Spinal cord (tissue), 10 donors: ENCODE results near the gene TNFAIP8. TPM values are rescaled to one million over a fixed set of nuclear protein-coding genes. Genes with fewer than 3 reads are reported as not detected.

ENCODE experiments used
- DNase-seq, 6 donors: peaks; one replicate each; pipeline versions ENCODE4 v3.0.0 to v3.0.0-alpha.2; 2013 to 2015; ENCODE audit warnings: low spot score in 6 of 6, low read depth in 4 of 6
- H3K27ac ChIP-seq: one replicate; pipeline ENCODE4 v1.5.1; 2013; ENCODE audit warnings: low read depth, low read length, control low read depth
- H3K27me3 ChIP-seq: one replicate; pipeline ENCODE4 v1.6.1; 2013; ENCODE audit warnings: low read length; ENCODE audit not compliant: control insufficient read depth, insufficient read depth
- H3K36me3 ChIP-seq: one replicate; pipeline ENCODE4 v1.6.1; 2013; ENCODE audit warnings: low read length; ENCODE audit not compliant: control insufficient read depth, insufficient read depth
- H3K4me1 ChIP-seq: one replicate; pipeline ENCODE4 v1.6.1; 2013; ENCODE audit warnings: low read length; ENCODE audit not compliant: control insufficient read depth, insufficient read depth
- H3K4me3 ChIP-seq: one replicate; pipeline ENCODE4 v1.5.1; 2013; ENCODE audit warnings: low read depth, low read length, control low read depth
- H3K9me3 ChIP-seq: one replicate; pipeline ENCODE4 v1.6.1; 2013; ENCODE audit warnings: low read length; ENCODE audit not compliant: control insufficient read depth, insufficient read depth
- WGBS: methylation state at CpG from one replicate; pipeline ENCODE4 v1.1.5; 2013; ENCODE audit warnings: missing lambda C conversion rate; ENCODE audit not compliant: insufficient coverage; 5-methylcytosine and 5-hydroxymethylcytosine counted together
- polyA plus RNA-seq, 2 donors: library from polyadenylated mRNA; unstranded; fragments of 120-200 nt; gene quantifications; one replicate each; pipeline ENCODE4 v1.2.1, GENCODE V29; 2013; ENCODE audit not compliant: insufficient read length in 2 of 2
- total RNA-seq, 2 donors: library from RNA; depleted of rRNA in 1 of 2; stranded (reverse); fragments of 120-200 nt in 1 of 2; fragments of >200 nt in 1 of 2; gene quantifications; one replicate each; pipeline versions ENCODE4 v1.2.3 to v1.2.4, GENCODE V29; 2013 to 2014
- donor health status: healthy.

TNFAIP8 gene
- total and polyA plus RNA-seq, 4 donors, result 3.5 to 24.7 (median 10.7) TPM

DNA sequence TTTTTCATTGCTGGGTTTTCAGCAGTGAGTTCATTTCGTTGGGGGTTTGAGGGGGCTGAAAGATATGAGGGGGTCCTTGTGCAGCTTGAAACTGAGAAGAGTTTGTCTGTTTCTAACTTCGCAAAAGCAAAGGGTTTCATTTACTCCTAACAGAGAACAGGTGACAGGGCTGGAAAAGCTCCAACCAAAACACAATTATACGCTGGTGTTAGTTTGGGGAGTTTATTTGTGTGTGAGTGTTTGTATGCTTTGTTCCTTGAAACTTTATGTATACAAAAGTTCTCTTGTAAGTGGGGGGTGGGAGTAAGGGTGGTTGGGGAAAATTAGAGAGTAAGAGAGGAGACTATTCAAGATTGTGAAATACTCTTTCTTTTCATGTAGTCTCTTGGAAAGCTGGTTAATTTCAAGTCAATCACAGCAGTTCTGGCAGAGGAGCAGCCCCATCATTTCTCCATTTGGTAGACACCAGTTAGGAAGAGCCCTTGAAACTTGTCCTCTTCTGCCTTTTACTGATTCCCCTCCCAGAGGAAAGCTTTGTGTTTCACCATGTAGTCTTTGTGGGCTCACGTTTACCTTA lies 881 bp downstream of the TNFAIP8 start:
- peaks cover 10% of the 10 kb centered on the region for H3K4me1 ChIP-seq
- no peaks in the 10 kb centered on the region for H3K36me3 ChIP-seq
- peak in 3 of 6 donors; percentile 15 to 65 (median 36) for DNase-seq
- H3K9me3 ChIP-seq, result no peaks in the 10 kb centered on the region
- H3K27ac ChIP-seq, result peak overlapping the region; percentile 88
- WGBS, result 0% methylated on average over 1 of the region's 4 CpGs
- H3K4me3 ChIP-seq, result peak overlapping the region; percentile 70
- H3K27me3 ChIP-seq, result peaks cover 17% of the 10 kb centered on the region

GRCh38 chr5:119357270-119357669 lies 1.5 kb downstream of the TNFAIP8 start:
- no CpG with 5 or more reads among the region's 3 CpGs for WGBS
- Histone ChIP-seq H3K4me1 (peaks cover 10% of the 10 kb centered on the region), H3K27ac (peak overlapping the region; percentile 88)

DNA sequence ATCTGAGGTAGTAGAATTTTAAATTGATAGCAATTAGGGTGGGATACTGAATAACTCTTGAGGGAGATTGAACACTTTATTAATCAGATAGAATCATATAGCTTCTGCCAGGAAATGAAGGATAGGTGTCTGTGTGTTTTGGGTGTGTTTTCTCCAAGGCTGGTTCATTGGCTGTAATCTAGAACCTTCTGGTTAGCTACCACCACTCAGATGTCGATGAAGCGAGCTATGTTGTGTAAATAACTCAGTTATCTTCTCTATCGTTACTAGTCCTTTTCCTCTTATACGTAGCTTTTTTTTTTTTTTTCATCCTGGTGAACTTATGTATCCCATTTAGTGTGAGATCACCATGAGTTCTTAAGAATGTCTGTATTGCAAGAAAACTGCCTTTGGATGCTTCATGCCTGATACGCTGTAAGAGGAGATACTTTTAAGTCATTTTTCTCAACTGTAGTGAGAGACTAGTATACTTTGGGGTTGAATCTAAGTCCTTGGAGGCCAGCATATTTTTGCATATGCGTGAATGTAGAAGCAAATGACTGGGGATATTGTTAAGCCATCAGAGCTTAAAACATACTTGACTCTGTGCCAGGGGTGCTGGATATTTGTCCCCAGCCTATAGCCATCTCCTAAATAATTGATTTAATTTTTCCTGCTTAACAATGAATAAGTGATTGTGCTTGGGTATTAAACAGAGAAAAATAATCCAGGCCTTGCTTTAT lies 2.1 kb downstream of the TNFAIP8 start:
- Histone ChIP-seq H3K27ac (no peak overlapping the region), H3K4me3 (no peak overlapping the region), H3K27me3 (peaks cover 17% of the 10 kb centered on the region), H3K36me3 (no peaks in the 10 kb centered on the region), H3K4me1 (peaks cover 10% of the 10 kb centered on the region), H3K9me3 (no peaks in the 10 kb centered on the region)
- no peak for DNase-seq
- 89% methylated on average over 1 of the region's 6 CpGs for WGBS

More at GRCh38 chr5:119357270-119357669, 1.5 kb downstream of the TNFAIP8 start:
- Histone ChIP-seq H3K27me3 (peaks cover 17% of the 10 kb centered on the region), H3K4me3 (peak overlapping the region; percentile 70), H3K36me3 (no peaks in the 10 kb centered on the region), H3K9me3 (no peaks in the 10 kb centered on the region)
- no peak for DNase-seq

- no peak for DNase-seq
- Histone ChIP-seq H3K4me3 (no peak overlapping the region), H3K9me3 (no peaks in the 10 kb centered on the region), H3K4me1 (peaks cover 10% of the 10 kb centered on the region), H3K27ac (no peak overlapping the region), H3K36me3 (no peaks in the 10 kb centered on the region), H3K27me3 (peaks cover 17% of the 10 kb centered on the region)
- WGBS, result 75% methylated on average over 1 of the region's 2 CpGs
These were observed 2.7 kb downstream of the TNFAIP8 start for GRCh38 chr5:119358530-119358900.

- peaks cover 10% of the 10 kb centered on the region for H3K4me1 ChIP-seq
- H3K4me3 ChIP-seq, result no peak overlapping the region
- peaks cover 17% of the 10 kb centered on the region for H3K27me3 ChIP-seq
- no peaks in the 10 kb centered on the region for H3K36me3 ChIP-seq
- H3K27ac ChIP-seq, result no peak overlapping the region
- H3K9me3 ChIP-seq, result no peaks in the 10 kb centered on the region
- WGBS, result 65% methylated on average over 4 of the region's 7 CpGs
- no peak for DNase-seq
These were observed 3.2 kb downstream of the TNFAIP8 start for GRCh38 chr5:119358901-119359603.

DNA sequence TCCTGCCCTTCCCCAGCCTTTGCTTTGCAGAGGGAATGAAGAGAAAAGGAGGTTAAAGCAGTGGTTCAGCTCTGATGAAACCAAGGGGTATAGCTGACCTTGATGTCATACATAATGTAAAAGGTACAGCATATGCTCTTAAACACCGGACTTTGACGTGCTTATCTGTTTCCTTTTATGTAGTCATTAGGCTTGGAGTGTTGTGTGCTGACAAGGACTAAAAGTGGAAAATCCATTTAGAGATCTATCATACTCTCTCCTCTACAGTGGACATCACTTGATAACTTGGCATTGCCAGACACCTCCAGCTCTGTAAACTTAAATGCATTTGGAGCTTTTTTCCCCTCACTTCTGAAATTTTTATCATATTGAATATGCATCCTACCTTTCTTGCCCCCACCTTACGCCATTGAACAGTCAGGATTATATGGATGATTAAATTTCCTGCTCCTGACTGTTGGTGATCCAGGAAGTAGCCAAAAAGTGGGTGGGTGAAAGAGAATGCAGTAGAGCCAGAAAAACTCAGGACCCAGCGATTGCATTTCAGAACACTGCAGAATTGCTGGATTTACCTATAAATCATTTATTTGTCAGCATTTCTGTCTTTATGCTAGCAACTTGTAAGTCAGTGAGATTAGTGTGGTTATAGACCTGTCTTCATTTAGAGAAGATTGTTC lies 4.1 kb downstream of the TNFAIP8 start:
- Histone ChIP-seq H3K27me3 (peaks cover 15% of the 10 kb centered on the region), H3K4me1 (peaks cover 9% of the 10 kb centered on the region), H3K36me3 (no peaks in the 10 kb centered on the region), H3K4me3 (no peak overlapping the region), H3K9me3 (no peaks in the 10 kb centered on the region), H3K27ac (no peak overlapping the region)
- DNase-seq, result no peak
- no CpG with 5 or more reads among the region's 4 CpGs for WGBS

GRCh38 chr5:119360905-119361593 lies 5.2 kb downstream of the TNFAIP8 start:
- no peak for DNase-seq
- 83% methylated on average over 1 of the region's 5 CpGs for WGBS
- H3K27ac ChIP-seq, result no peak overlapping the region

GRCh38 chr5:119361594-119362125 lies 5.8 kb downstream of the TNFAIP8 start:
- DNase-seq, result no peak
- peaks cover 6% of the 10 kb centered on the region for H3K27me3 ChIP-seq
- H3K4me1 ChIP-seq, result no peaks in the 10 kb centered on the region
- no peak overlapping the region for H3K27ac ChIP-seq
- no peaks in the 10 kb centered on the region for H3K9me3 ChIP-seq
- 96% methylated on average over 2 of the region's 2 CpGs for WGBS
- H3K4me3 ChIP-seq, result no peak overlapping the region
- H3K36me3 ChIP-seq, result no peaks in the 10 kb centered on the region

More at GRCh38 chr5:119360905-119361593, 5.2 kb downstream of the TNFAIP8 start:
- Histone ChIP-seq H3K27me3 (peaks cover 9% of the 10 kb centered on the region), H3K4me1 (peaks cover 4% of the 10 kb centered on the region), H3K4me3 (no peak overlapping the region), H3K9me3 (no peaks in the 10 kb centered on the region), H3K36me3 (no peaks in the 10 kb centered on the region)

GRCh38 chr5:119362714-119363113 lies 6.9 kb downstream of the TNFAIP8 start:
- H3K9me3 ChIP-seq, result no peaks in the 10 kb centered on the region
- H3K36me3 ChIP-seq, result no peaks in the 10 kb centered on the region
- H3K27me3 ChIP-seq, result peaks cover 2% of the 10 kb centered on the region
- no peak for DNase-seq
- no peak overlapping the region for H3K4me3 ChIP-seq
- H3K27ac ChIP-seq, result no peak overlapping the region
- no peaks in the 10 kb centered on the region for H3K4me1 ChIP-seq
- WGBS, result 95% methylated on average over 2 of the region's 2 CpGs
